ENCODE data around the gene GLI3. TPM values are rescaled to one million over a fixed set of nuclear protein-coding genes. Genes with fewer than 3 reads are reported as not detected.
A peak's percentile ranks its signal among the peaks of the same experiment; 100 is the strongest.

Gene GLI3
- total and polyA plus RNA-seq, 2 experiments from 2014 or later: 15.2 to 27.9 TPM

DNA sequence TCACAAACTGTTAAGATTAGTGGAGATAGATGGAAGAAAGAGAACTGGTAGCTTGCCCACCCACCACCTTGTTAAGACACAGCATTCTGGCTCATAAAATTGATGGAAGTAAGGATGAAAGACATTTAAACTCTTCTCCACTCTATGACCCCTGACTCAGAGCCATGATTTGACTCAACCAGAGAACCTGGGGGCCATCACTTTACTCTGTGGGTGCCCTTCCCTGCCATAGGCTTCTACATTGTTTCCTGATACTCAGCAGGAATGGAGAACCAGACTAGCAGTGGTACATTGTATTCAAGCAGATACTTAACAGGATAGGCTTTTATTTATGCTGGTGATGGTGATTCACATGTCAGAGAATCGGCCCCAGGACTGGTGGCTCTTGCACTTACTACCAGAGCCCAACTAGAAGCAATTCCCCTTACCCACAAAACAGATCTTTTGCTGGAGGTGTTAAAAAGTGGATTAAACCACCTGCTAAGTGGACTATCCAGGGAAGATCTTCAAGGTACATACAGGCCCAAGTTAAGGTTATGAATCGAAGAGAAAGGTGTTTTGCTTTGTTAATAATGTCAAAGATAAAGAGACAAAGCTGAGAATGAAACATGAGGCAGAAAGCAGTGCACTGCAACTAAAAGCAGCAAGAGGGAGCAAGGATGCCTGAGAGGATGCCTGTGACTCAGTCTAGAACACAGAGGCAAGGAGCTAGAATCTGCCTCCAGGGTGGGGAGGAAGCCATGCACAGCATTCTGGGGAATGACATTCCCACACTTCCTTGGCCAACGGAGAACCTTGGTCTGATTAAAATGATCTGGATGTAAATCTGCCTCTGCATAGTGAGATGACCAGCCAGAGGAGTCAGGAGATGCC, 36.0 kb upstream of the GLI3 start:
- TF ChIP-seq, protein P1, sequence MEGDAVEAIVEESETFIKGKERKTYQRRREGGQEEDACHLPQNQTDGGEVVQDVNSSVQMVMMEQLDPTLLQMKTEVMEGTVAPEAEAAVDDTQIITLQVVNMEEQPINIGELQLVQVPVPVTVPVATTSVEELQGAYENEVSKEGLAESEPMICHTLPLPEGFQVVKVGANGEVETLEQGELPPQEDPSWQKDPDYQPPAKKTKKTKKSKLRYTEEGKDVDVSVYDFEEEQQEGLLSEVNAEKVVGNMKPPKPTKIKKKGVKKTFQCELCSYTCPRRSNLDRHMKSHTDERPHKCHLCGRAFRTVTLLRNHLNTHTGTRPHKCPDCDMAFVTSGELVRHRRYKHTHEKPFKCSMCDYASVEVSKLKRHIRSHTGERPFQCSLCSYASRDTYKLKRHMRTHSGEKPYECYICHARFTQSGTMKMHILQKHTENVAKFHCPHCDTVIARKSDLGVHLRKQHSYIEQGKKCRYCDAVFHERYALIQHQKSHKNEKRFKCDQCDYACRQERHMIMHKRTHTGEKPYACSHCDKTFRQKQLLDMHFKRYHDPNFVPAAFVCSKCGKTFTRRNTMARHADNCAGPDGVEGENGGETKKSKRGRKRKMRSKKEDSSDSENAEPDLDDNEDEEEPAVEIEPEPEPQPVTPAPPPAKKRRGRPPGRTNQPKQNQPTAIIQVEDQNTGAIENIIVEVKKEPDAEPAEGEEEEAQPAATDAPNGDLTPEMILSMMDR (IDR thresholded peaks at IDR 0.05; ENCODE audit: low read depth, low read length): peak; percentile 68
- H3K27ac ChIP-seq: no peak overlapping the region
- H3K4me3 ChIP-seq: no peak overlapping the region
- H3K4me1 ChIP-seq (ENCODE audit: low read depth): no peaks in the 10 kb centered on the region
- peak; percentile 2 to 76 for DNase-seq (ENCODE audit: low read depth in 1 of 2, low spot score in 1 of 2)
- no peaks in the 10 kb centered on the region for H3K36me3 ChIP-seq
- no peaks in the 10 kb centered on the region for H3K9me3 ChIP-seq (ENCODE audit: low read depth)
- no peaks in the 10 kb centered on the region for H3K27me3 ChIP-seq

DNA sequence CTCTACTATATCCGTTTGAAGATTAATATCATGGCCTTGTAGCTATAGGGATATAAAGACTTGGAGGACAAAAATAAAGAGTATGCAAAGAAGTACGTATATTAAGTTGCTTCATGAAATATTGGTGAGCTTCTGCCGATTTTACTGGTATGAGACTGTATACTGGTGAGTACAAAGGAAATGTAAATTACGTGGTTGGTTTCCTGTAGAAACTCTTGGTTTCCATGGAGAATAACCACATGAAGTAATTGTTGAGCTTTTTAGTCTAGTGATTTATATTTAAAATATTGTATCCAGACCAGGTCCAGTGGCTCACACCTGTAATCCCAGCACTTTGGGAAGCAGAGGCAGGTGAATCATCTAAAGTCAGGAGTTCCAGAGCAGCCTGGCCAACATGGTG, 32.2 kb upstream of the GLI3 start:
- DNase-seq (ENCODE audit: low read depth in 1 of 2, low spot score in 1 of 2): no peak
- no peak overlapping the region for H3K27ac ChIP-seq
- H3K27me3 ChIP-seq: no peaks in the 10 kb centered on the region
- H3K4me3 ChIP-seq: no peak overlapping the region
- H3K9me3 ChIP-seq (ENCODE audit: low read depth): no peaks in the 10 kb centered on the region
- H3K36me3 ChIP-seq: no peaks in the 10 kb centered on the region
- TF ChIP-seq, protein P1 (IDR thresholded peaks at IDR 0.05; ENCODE audit: low read depth, low read length): no peak
- H3K4me1 ChIP-seq (ENCODE audit: low read depth): no peaks in the 10 kb centered on the region

DNA sequence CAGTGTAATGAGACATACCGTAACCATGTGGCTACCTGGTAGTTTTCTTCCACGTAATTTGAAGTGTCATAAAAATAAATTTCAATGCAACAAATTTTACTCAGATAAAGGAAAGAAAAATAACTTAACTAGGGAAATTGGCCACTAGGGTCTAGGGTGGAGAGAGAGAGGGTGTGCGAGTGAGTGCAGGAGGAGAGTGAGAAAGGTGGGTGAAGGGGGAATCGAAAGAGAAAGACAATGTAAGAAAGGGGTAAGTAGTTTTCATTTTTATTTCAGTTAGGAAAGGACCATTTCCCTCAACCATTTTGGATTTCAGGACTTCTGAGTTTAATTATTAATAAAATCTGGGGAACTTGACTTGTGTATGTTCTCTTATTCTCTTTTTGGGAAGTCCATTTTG, 27.7 kb upstream of the GLI3 start:
- Histone ChIP-seq H3K4me1 (ENCODE audit: low read depth) (no peaks in the 10 kb centered on the region), H3K36me3 (no peaks in the 10 kb centered on the region), H3K27me3 (no peaks in the 10 kb centered on the region), H3K9me3 (ENCODE audit: low read depth) (no peaks in the 10 kb centered on the region), H3K27ac (no peak overlapping the region), H3K4me3 (no peak overlapping the region)
- TF ChIP-seq, protein P1 (IDR thresholded peaks at IDR 0.05; ENCODE audit: low read depth, low read length): no peak
- DNase-seq (ENCODE audit: low read depth in 1 of 2, low spot score in 1 of 2): no peak

DNA sequence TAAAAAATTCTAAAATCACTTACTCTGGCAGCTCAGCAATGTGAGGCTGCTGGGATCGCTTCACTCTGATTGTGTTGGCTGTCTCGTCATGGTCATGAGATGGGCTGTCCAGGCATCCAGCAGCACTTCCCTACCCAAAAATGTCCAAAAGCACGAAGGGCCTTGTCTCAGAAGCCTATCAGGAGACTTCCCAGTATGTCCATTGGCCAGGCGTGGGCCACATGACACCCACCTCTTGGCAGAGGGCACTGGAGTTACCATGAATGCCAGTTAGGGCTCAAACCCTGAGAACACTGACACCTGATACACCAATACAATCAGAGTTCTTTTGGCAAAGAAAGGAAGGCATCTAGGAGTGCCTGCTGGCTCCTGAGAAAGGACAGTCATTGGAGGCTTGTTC, 27.0 kb upstream of the GLI3 start:
- no peaks in the 10 kb centered on the region for H3K4me1 ChIP-seq (ENCODE audit: low read depth)
- TF ChIP-seq, protein P1 (IDR thresholded peaks at IDR 0.05; ENCODE audit: low read depth, low read length): no peak
- no peaks in the 10 kb centered on the region for H3K9me3 ChIP-seq (ENCODE audit: low read depth)
- H3K36me3 ChIP-seq: no peaks in the 10 kb centered on the region
- H3K27me3 ChIP-seq: no peaks in the 10 kb centered on the region
- DNase-seq (ENCODE audit: low read depth in 1 of 2, low spot score in 1 of 2): no peak
- H3K4me3 ChIP-seq: no peak overlapping the region
- H3K27ac ChIP-seq: no peak overlapping the region

DNA sequence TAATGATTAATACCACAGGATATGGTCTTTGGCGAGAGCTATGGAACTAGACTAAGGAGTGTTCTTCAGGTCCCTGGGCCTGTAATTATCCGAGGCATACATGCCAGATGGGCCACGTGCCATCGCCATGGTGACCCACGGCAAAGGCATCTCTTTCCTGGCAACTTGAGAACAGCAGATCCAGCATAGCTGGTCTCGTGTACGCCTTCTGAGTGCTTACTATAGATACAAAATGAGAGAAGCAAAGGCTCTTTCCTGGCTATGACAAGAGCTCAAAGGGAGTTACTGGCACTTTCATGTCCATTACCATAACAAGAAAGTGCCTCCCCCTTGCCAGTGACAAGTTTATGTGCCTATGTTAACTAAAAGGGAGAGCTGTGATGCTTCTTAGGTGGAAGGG, 26.0 kb upstream of the GLI3 start:
- Histone ChIP-seq H3K27me3 (no peaks in the 10 kb centered on the region), H3K4me3 (no peak overlapping the region), H3K4me1 (ENCODE audit: low read depth) (no peaks in the 10 kb centered on the region), H3K27ac (no peak overlapping the region), H3K36me3 (no peaks in the 10 kb centered on the region), H3K9me3 (ENCODE audit: low read depth) (no peaks in the 10 kb centered on the region)
- DNase-seq (ENCODE audit: low read depth in 1 of 2, low spot score in 1 of 2): peak in 1 of 2 donors; percentile 58
- TF ChIP-seq, protein P1 (IDR thresholded peaks at IDR 0.05; ENCODE audit: low read depth, low read length): no peak
